Measurements from ENCODE around the gene HSPB6.

- TF ChIP-seq CTCF (IDR thresholded peaks at IDR 0.05): peak in 5 of 6 experiments; percentile 23 to 45 (median 31)
- no peak for TF ChIP-seq POLR2A (IDR thresholded peaks at IDR 0.05)
Observed at GRCh38 chr19:35744430-35745327, 12.2 kb downstream of the HSPB6 start.

Measured in adrenal gland (tissue), 5 donors.